ENCODE data around the gene OPA3. TPM values are rescaled to one million over a fixed set of nuclear protein-coding genes. Genes with fewer than 3 reads are reported as not detected.
A peak's percentile ranks its signal among the peaks of the same experiment; 100 is the strongest.

OPA3 gene
- total and polyA plus RNA-seq, 10 of the 15 experiments (the other 5 are each of a cell fraction or from before 2014, with no cell fraction given), result 2.2 to 24.3 (median 13.3) TPM

- TF ChIP-seq ZNF274 (IDR thresholded peaks at IDR 0.05; ENCODE audit: insufficient read depth, insufficient read length), result no peak
- peak; percentile 78 for TF ChIP-seq MEF2B (IDR thresholded peaks at IDR 0.05; ENCODE audit: partially characterized antibody, poor library complexity, severe bottlenecking)
- peak; percentile 32; the same call in 1 of the 2 replicates for TF ChIP-seq TBL1XR1 (IDR thresholded peaks at IDR 0.05; ENCODE audit: low read depth, low read length)
- no peak for TF ChIP-seq BCL3 (IDR thresholded peaks at IDR 0.05; ENCODE audit: borderline replicate concordance, insufficient read depth, low read depth, low read length, poor library complexity, severe bottlenecking)
- no peak for TF ChIP-seq ZBTB4 (CRISPR knock-in tag; IDR thresholded peaks at IDR 0.05)
- TF ChIP-seq BHLHE40 (IDR thresholded peaks at IDR 0.05; ENCODE audit: borderline replicate concordance in 1 of 2, low read depth in 2 of 2, low read length in 1 of 2), result peak in 1 of 2 experiments; percentile 51; a peak in 2 of 4 replicates
- TF ChIP-seq PBX3 (IDR thresholded peaks at IDR 0.05; ENCODE audit: insufficient replicate concordance, low read depth, low read length), result no peak
- TF ChIP-seq LARP7 (IDR thresholded peaks at IDR 0.05), result peak; percentile 67
- TF ChIP-seq TAF1 (IDR thresholded peaks at IDR 0.05; ENCODE audit: borderline replicate concordance, low read depth, low read length), result peak; percentile 97
- TF ChIP-seq POLR2AphosphoS2 (IDR thresholded peaks at IDR 0.05; ENCODE audit: low read depth, low read length), result peak; percentile 90
- peak in 1 of 2 experiments; percentile 92; a peak in 2 of 3 replicates for TF ChIP-seq EGR1 (IDR thresholded peaks at IDR 0.05; ENCODE audit: borderline replicate concordance in 1 of 2, low read depth in 2 of 2, low read length in 2 of 2)
- TF ChIP-seq IRF5 (IDR thresholded peaks at IDR 0.05; ENCODE audit: borderline replicate concordance), result no peak
- TF ChIP-seq ZNF217 (IDR thresholded peaks at IDR 0.05), result no peak
- TF ChIP-seq E2F8 (IDR thresholded peaks at IDR 0.05; ENCODE audit: low read depth, partially characterized antibody), result peak; percentile 39
- 0 out of 2 replicates have a peak, but pooled peaks have one; percentile 25 for TF ChIP-seq MTA3 (IDR thresholded peaks at IDR 0.05; ENCODE audit: borderline replicate concordance, low read length)
- TF ChIP-seq TARDBP (IDR thresholded peaks at IDR 0.05; ENCODE audit: borderline replicate concordance), result 0 out of 2 replicates have a peak, but pooled peaks have one; percentile 42
- peak; percentile 85 for TF ChIP-seq SP1 (IDR thresholded peaks at IDR 0.05; ENCODE audit: low read depth, low read length)
Observed at GRCh38 chr19:45506989-45507871, 77.4 kb downstream of the OPA3 start, which contains the start of gene VASP (continued).

Data from GM12878 (cell line).